IMR-90 (cell line): ENCODE measurements around the gene CCNB1. TPM values are rescaled to one million over a fixed set of nuclear protein-coding genes. Genes with fewer than 3 reads are reported as not detected.

Experiments used
- ATAC-seq: fragments of 200-7000 bp; cut with Tn5 transposase; 2 replicates; pipeline ENCODE4 v1.9.1; 2020; ENCODE audit warnings: low read depth, mild to moderate bottlenecking, moderate library complexity
- BruUV-seq: library from RNA; stranded (reverse); fragments of 400-500 nt; replicated peaks from 2 replicates; lab custom pipeline; 2021; lab: Mats Ljungman, UMichigan
- CTCF ChIA-PET: fragments of 300-600 bp; formaldehyde crosslinking; extraction: SDS; loops from one replicate; lab custom pipeline; 2021; ENCODE audit warnings: antibody characterized with exemption; lab: Yijun Ruan, JAX
- POLR2A ChIA-PET: fragments of 300-600 bp; sonication (Branson Sonifier 250); formaldehyde crosslinking; loops from one replicate; lab custom pipeline; 2022; ENCODE audit warnings: antibody characterized with exemption; ENCODE audit not compliant: unreplicated experiment; lab: Charles Lee
- DNase-seq: peaks from one replicate; pipeline ENCODE4 v3.0.0; 2013
- H2AFZ ChIP-seq: replicated peaks from 2 replicates; pipeline ENCODE3; 2013; ENCODE audit warnings: low read length, mild to moderate bottlenecking; ENCODE audit not compliant: poor library complexity
- H2AK5ac ChIP-seq: 2 replicates; pipeline ENCODE4 v1.6.1; 2013; ENCODE audit warnings: low read depth, low read length, inconsistent platforms
- H2AK9ac ChIP-seq: replicated peaks from 2 replicates; pipeline ENCODE3; 2013; ENCODE audit warnings: mild to moderate bottlenecking, low read depth, low read length, moderate library complexity; ENCODE audit not compliant: poor library complexity
- H2BK120ac ChIP-seq: 2 replicates; pipeline ENCODE4 v1.6.1; 2013; ENCODE audit warnings: low read depth, low read length, inconsistent platforms
- H2BK15ac ChIP-seq: 3 replicates; pipeline ENCODE4 v1.6.1; 2013; ENCODE audit warnings: low read depth, low read length, inconsistent platforms
- H2BK20ac ChIP-seq: 2 replicates; pipeline ENCODE4 v1.6.1; 2013; ENCODE audit warnings: low read depth, mild to moderate bottlenecking, inconsistent platforms, low read length, moderate library complexity
- H2BK5ac ChIP-seq: 2 replicates; pipeline ENCODE4 v1.6.1; 2013; ENCODE audit warnings: mild to moderate bottlenecking, low read depth, low read length, inconsistent platforms; ENCODE audit not compliant: poor library complexity, severe bottlenecking
- H3K14ac ChIP-seq: replicated peaks from 2 replicates; pipeline ENCODE4 v1.6.1; 2013; ENCODE audit warnings: low read depth, low read length, inconsistent platforms
- H3K18ac ChIP-seq: 2 replicates; pipeline ENCODE4 v1.6.1; 2013; ENCODE audit warnings: low read depth, low read length, control low read depth
- H3K23ac ChIP-seq: 2 replicates; pipeline ENCODE4 v1.6.1; 2013; ENCODE audit warnings: low read depth, low read length, inconsistent platforms
- H3K27ac ChIP-seq: 2 replicates; pipeline ENCODE4 v1.5.1; 2013; ENCODE audit warnings: mild to moderate bottlenecking, control low read depth, low read length; ENCODE audit not compliant: insufficient read depth
- H3K27me3 ChIP-seq: 2 replicates; pipeline ENCODE4 v1.6.1; 2013; ENCODE audit warnings: low read length; ENCODE audit not compliant: control insufficient read depth, insufficient read depth
- H3K36me3 ChIP-seq: 2 replicates; pipeline ENCODE4 v1.6.1; 2013; ENCODE audit warnings: low read length, mixed read lengths; ENCODE audit not compliant: control insufficient read depth, insufficient read depth
- H3K4ac ChIP-seq: 2 replicates; pipeline ENCODE4 v1.6.1; 2013; ENCODE audit warnings: low read depth, low read length, inconsistent platforms
- H3K4me1 ChIP-seq: 2 replicates; pipeline ENCODE4 v1.6.1; 2013; ENCODE audit warnings: low read length, mixed read lengths; ENCODE audit not compliant: control insufficient read depth, insufficient read depth
- H3K4me2 ChIP-seq: 2 replicates; pipeline ENCODE4 v1.6.1; 2013; ENCODE audit warnings: low read depth, mild to moderate bottlenecking, control low read depth, low read length, moderate library complexity
- H3K4me3 ChIP-seq: 2 replicates; pipeline ENCODE4 v1.5.1; 2013; ENCODE audit warnings: low read depth, mild to moderate bottlenecking, control low read depth, low read length, moderate library complexity; ENCODE audit not compliant: insufficient read depth
- H3K56ac ChIP-seq: 2 replicates; pipeline ENCODE4 v1.6.1; 2013; ENCODE audit warnings: low read length, inconsistent platforms; ENCODE audit not compliant: insufficient read depth; ENCODE audit errors: extremely low read depth
- H3K79me1 ChIP-seq, 2 experiments: 2 replicates each; pipeline ENCODE4 v1.6.1; 2013; ENCODE audit warnings: low read length in 2 of 2, inconsistent platforms in 1 of 2, low read depth in 1 of 2
- H3K9ac ChIP-seq: 2 replicates; pipeline ENCODE4 v1.6.1; 2013; ENCODE audit warnings: low read depth, low read length, control low read depth
- H3K9me1 ChIP-seq: 2 replicates; pipeline ENCODE4 v1.6.1; 2013; ENCODE audit warnings: low read length, inconsistent platforms; ENCODE audit not compliant: insufficient read depth
- H3K9me3 ChIP-seq: 2 replicates; pipeline ENCODE4 v1.6.1; 2013; ENCODE audit warnings: low read length; ENCODE audit not compliant: control insufficient read depth, insufficient read depth
- H4K20me1 ChIP-seq: 2 replicates; pipeline ENCODE4 v1.6.1; 2013; ENCODE audit warnings: low read length, inconsistent platforms; ENCODE audit not compliant: insufficient read depth
- H4K5ac ChIP-seq: 2 replicates; pipeline ENCODE4 v1.6.1; 2013; ENCODE audit warnings: mild to moderate bottlenecking, low read depth, low read length, control low read depth
- H4K8ac ChIP-seq, 2 experiments: 2 replicates each; pipeline ENCODE4 v1.6.1; 2013; ENCODE audit warnings: low read depth in 2 of 2, low read length in 2 of 2, control low read depth in 1 of 2, inconsistent platforms in 1 of 2
- H4K91ac ChIP-seq: 2 replicates; pipeline ENCODE4 v1.6.1; 2013; ENCODE audit warnings: low read depth, low read length, inconsistent platforms; ENCODE audit not compliant: insufficient read depth
- BHLHE40 ChIP-seq: fragments of 150-350 bp; IDR thresholded peaks from 2 replicates; pipeline ENCODE4 v1.6.1; 2016; ENCODE audit warnings: mild to moderate bottlenecking, low read depth, low read length
- CHD1 ChIP-seq: IDR thresholded peaks from 2 replicates; pipeline ENCODE4 v1.6.1; 2012; ENCODE audit warnings: low read depth, low read length, improper control_type of control experiment
- CTCF ChIP-seq: conservative IDR thresholded peaks from 2 replicates; pipeline ENCODE4 v1.5.1; 2012; ENCODE audit warnings: mild to moderate bottlenecking, low read depth, low read length, improper control_type of control experiment
- ELK1 ChIP-seq: fragments of 150-350 bp; IDR thresholded peaks from 2 replicates; pipeline ENCODE4 v1.6.1; 2016; ENCODE audit warnings: low read depth, mild to moderate bottlenecking, low read length, moderate library complexity, borderline replicate concordance
- FOS ChIP-seq: fragments of 150-350 bp; IDR thresholded peaks from 2 replicates; pipeline ENCODE4 v1.6.1; 2016; ENCODE audit warnings: low read depth, low read length
- MAFK ChIP-seq: IDR thresholded peaks from 2 replicates; pipeline ENCODE4 v1.6.1; 2012; ENCODE audit warnings: low read depth, low read length, improper control_type of control experiment
- MAZ ChIP-seq: IDR thresholded peaks from 2 replicates; pipeline ENCODE4 v1.6.1; 2012; ENCODE audit warnings: low read depth, mild to moderate bottlenecking, low read length, improper control_type of control experiment, moderate library complexity, borderline replicate concordance
- MXI1 ChIP-seq: IDR thresholded peaks from 2 replicates; pipeline ENCODE4 v1.6.1; 2012; ENCODE audit warnings: low read depth, mild to moderate bottlenecking, low read length, moderate library complexity, borderline replicate concordance
- NFE2L2 ChIP-seq: fragments of 150-350 bp; IDR thresholded peaks from 2 replicates; pipeline ENCODE4 v1.6.1; 2016; ENCODE audit warnings: low read depth, mild to moderate bottlenecking, low read length
- POLR2A ChIP-seq: IDR thresholded peaks from 2 replicates; pipeline ENCODE4 v1.6.1; 2012; ENCODE audit warnings: mild to moderate bottlenecking, low read depth, low read length
- RCOR1 ChIP-seq: IDR thresholded peaks from 2 replicates; pipeline ENCODE4 v1.6.1; 2012; ENCODE audit warnings: mild to moderate bottlenecking, low read length, improper control_type of control experiment; ENCODE audit not compliant: insufficient replicate concordance
- RFX5 ChIP-seq: IDR thresholded peaks from 2 replicates; pipeline ENCODE4 v1.8.0; 2012; ENCODE audit warnings: low read depth, mild to moderate bottlenecking, low read length, moderate library complexity
- SMC3 ChIP-seq: fragments of 150-350 bp; IDR thresholded peaks from 2 replicates; pipeline ENCODE4 v1.6.1; 2016; ENCODE audit warnings: low read depth, mild to moderate bottlenecking, antibody characterized with exemption, low read length, moderate library complexity
- WGBS, 2 experiments: methylation state at CpG; one replicate each; pipeline versions ENCODE4 v1.1.5 to v1.1.7; 2013; ENCODE audit warnings: missing lambda C conversion rate in 2 of 2; ENCODE audit not compliant: insufficient read length in 1 of 2; ENCODE audit errors: extremely low coverage in 2 of 2; 5-methylcytosine and 5-hydroxymethylcytosine counted together
- dilution Hi-C: fragments of 300-500 bp; cut with HindIII; formaldehyde crosslinking; loops from one replicate; pipeline ENCODE4 v1.14.3; 2018; ENCODE audit warnings: low sequenced_read_pairs; ENCODE audit not compliant: unreplicated experiment
- in situ Hi-C: fragments of 300-500 bp; cut with MboI; formaldehyde crosslinking; loops from 3 replicates; pipeline ENCODE4 v1.14.3; 2019; ENCODE audit warnings: low sequenced_read_pairs, inconsistent platforms, mixed read lengths
- intact Hi-C: fragments of 100-400 bp; cut with micrococcal nuclease; formaldehyde crosslinking; loops from 2 replicates; pipeline ENCODE4 v1.10.0; 2022
- polyA plus RNA-seq, 3 experiments: library from polyadenylated mRNA; depleted of rRNA; stranded (reverse); fragments of >200 nt; gene quantifications; 2 replicates each; pipeline ENCODE4 v1.2.3, GENCODE V29; 2012; ENCODE audit warnings: low replicate concordance in 1 of 3
- total RNA-seq: library from RNA; depleted of rRNA; stranded (reverse); fragments of >200 nt; gene quantifications from 2 replicates; pipeline ENCODE4 v1.2.3, GENCODE V29; 2012

The CCNB1 gene
- total and polyA plus RNA-seq, 2 of the 4 experiments (the other 2 are of a cell fraction), result 83.3 to 160 TPM

- DNase-seq (no peak), ATAC-seq (no peak)
- H2AK9ac ChIP-seq, result no peak overlapping the region
- TF ChIP-seq CTCF, result no peak
- TF ChIP-seq MAZ, result no peak
- no peak for TF ChIP-seq MAFK
- TF ChIP-seq FOS, result no peak
- no peak for TF ChIP-seq RFX5
- no peak for TF ChIP-seq NFE2L2
- TF ChIP-seq MXI1, result no peak
- no peak for TF ChIP-seq CHD1
- TF ChIP-seq SMC3, result no peak
- TF ChIP-seq POLR2A, result no peak
- TF ChIP-seq RCOR1, result no peak
- no peak for TF ChIP-seq ELK1
- no peak for TF ChIP-seq BHLHE40
- H2BK120ac ChIP-seq, result no peak overlapping the region
- H3K56ac ChIP-seq, result no peak overlapping the region
- H3K4ac ChIP-seq, result no peak overlapping the region
- H2AFZ ChIP-seq, result no peak overlapping the region
- no peak overlapping the region for H3K9ac ChIP-seq
- H3K79me1 ChIP-seq, result no peaks in the 10 kb centered on the region
- no peaks in the 10 kb centered on the region for H3K27me3 ChIP-seq
- POLR2A ChIA-PET, result no interaction called here
- H3K23ac ChIP-seq, result no peak overlapping the region
- H4K8ac ChIP-seq, result no peak overlapping the region
- no TSS peak for BruUV-seq
- no peak overlapping the region for H2AK5ac ChIP-seq
- H3K9me3 ChIP-seq, result no peaks in the 10 kb centered on the region
- dilution Hi-C loops (no loop called here), intact Hi-C loops (no loop called here), in situ Hi-C loops (no loop called here)
- H3K9me1 ChIP-seq, result no peaks in the 10 kb centered on the region
- no peak overlapping the region for H2BK20ac ChIP-seq
- H3K4me2 ChIP-seq, result no peak overlapping the region
- CTCF ChIA-PET, result no interaction called here
- no peak overlapping the region for H3K18ac ChIP-seq
- no peak overlapping the region for H4K5ac ChIP-seq
- H4K20me1 ChIP-seq, result no peaks in the 10 kb centered on the region
- no peaks in the 10 kb centered on the region for H3K4me1 ChIP-seq
- 100% methylated on average over 2 of the region's 11 CpGs; no CpG with 5 or more reads in 1 of the 2 experiments for WGBS, 2 experiments
- no peak overlapping the region for H4K91ac ChIP-seq
- no peak overlapping the region for H3K27ac ChIP-seq
- H3K14ac ChIP-seq, result no peak overlapping the region
- H2BK15ac ChIP-seq, result no peak overlapping the region
- H3K4me3 ChIP-seq, result no peak overlapping the region
- H3K36me3 ChIP-seq, result no peaks in the 10 kb centered on the region
- no peak overlapping the region for H2BK5ac ChIP-seq
Observed at GRCh38 chr5:69156456-69156855, 10.5 kb upstream of the CCNB1 start.
